T-helper 2 cell (primary cell): ENCODE measurements around the gene FIGNL2.
A peak's percentile ranks its signal among the peaks of the same experiment; 100 is the strongest.
"Not testable (repeated sequence)": the region's sequence is repeated elsewhere in the genome, so short reads cannot be mapped to it uniquely, and the experiment has no call there.

Experiments
- DNase-seq, 5 experiments: peaks; one replicate each; pipeline versions ENCODE4 v3.0.0 to v3.0.0-alpha.2; 2012 to 2022

The FIGNL2 gene

GRCh38 chr12:51815571-51815970 is 32.9 kb downstream of the FIGNL2 start:
- DNase-seq = no peak

DNA sequence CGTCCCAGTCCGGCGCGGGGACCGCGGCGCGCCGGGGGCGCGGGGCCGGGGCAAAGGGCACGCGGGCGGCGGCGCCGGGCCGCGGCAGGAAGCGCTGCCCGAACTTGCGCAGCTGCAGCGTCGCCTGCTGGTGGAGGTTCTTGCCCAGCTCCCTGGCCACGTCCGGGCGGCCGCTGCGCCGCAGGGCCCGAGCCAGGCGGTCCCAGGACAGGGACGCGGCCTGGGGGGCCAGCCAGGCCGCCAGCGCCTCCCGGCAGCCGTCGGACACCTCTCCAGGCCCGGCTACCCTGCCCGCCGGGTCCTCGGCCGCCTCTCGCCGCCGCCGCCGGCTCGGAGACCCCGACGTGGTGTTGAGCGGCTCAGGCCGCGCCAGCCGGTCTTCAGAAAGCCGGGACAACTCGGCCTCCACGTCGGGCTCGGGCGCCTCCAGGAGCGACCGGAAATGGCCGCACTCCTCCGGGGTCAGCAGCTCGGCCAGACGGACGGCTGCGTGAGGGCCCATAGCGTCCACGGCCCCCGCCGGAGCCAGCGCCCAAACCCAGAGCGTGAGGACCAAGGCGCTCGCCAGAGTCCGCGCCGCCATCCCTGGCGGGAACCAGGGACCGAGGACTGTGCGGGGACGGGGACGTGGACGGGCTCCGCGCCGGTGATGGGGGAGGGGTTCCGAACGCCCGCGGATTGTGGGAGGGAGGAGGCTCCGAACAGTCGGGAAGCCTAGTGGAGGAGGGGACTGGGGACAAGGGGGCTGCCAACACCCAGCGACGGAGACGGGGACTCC is 34.0 kb downstream of the FIGNL2 start:
- DNase-seq = peak; percentile 24 to 74 (median 41)

DNA sequence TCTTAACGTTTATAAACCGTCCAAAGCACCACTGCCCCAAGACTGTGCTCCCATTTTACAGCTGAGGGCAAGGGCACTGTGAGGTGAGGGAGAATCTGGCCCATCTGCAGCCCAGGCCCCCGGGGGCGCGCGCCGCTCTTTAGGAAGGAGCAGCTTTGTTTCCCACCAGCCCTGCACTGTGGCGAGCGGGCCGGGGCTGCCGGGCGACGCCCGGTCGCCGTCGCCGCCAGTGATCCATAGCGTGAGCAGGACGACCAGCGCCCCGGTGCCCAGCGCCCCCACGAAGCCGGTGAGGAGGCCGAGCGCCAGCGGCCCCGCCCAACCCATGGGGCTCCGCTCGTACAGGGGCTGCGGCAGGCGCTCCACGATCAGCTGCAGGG is 34.6 kb downstream of the FIGNL2 start:
- no peak for DNase-seq

GRCh38 chr12:51812871-51813270 is 35.6 kb downstream of the FIGNL2 start:
- DNase-seq = no peak

GRCh38 chr12:51811203-51812202 is 37.0 kb downstream of the FIGNL2 start:
- no peak for DNase-seq

GRCh38 chr12:51809193-51809592 is 39.3 kb downstream of the FIGNL2 start:
- no peak for DNase-seq

DNA sequence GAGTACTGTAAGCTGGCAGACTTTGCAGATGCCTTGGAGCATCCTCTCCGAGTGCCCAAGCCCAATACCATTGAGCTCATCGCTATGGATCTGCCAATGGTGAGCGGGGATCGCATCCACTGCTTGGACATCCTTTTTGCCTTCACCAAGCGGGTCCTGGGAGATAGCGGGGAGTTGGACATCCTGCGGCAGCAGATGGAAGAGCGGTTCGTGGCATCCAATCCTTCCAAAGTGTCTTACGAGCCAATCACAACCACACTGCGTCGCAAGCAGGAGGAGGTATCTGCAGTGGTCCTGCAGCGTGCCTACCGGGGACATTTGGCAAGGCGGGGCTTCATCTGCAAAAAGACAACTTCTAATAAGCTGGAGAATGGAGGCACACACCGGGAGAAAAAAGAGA is 41.6 kb downstream of the FIGNL2 start:
- DNase-seq = no peak

DNA sequence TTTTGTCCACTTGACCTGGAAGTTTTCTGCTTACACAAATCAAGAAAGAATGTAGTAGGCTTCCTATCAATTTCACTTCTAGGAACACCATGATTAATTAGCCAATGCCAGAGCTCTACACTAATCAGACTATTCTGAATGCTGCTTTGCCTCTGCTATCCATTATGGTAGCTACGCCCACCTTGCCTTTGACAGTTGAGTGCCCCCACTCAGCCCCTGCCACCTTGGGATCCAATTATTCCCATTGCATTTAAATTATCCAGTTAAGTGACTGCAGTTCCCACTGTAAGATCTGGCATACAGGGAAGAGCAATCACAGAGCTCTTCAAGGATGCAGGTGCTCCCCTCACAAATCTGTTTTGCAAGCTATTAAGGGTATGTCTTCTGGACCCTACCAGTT is 47.5 kb downstream of the FIGNL2 start:
- no peak for DNase-seq

DNA sequence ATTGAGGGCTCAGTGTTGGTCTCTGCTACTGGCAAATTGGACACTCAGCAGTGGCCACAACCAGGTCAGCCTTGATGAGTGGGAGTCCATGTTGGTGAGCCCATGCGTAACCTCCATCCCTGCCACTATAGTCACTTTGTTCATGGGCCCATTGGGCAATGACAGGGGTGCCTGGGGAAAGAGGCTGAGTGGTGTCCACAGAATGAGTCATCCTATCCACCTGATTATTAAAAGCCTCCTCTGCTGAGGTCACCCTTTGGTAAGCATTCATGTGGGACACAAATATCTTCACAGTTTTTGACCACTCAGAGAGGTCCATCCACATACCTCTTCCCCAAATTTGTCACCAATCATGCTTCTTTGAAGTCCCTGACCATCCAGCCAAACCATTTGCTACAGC is 50.0 kb downstream of the FIGNL2 start:
- DNase-seq = no peak

GRCh38 chr12:51798051-51798450 is 50.5 kb downstream of the FIGNL2 start:
- DNase-seq = not testable (repeated sequence)

DNA sequence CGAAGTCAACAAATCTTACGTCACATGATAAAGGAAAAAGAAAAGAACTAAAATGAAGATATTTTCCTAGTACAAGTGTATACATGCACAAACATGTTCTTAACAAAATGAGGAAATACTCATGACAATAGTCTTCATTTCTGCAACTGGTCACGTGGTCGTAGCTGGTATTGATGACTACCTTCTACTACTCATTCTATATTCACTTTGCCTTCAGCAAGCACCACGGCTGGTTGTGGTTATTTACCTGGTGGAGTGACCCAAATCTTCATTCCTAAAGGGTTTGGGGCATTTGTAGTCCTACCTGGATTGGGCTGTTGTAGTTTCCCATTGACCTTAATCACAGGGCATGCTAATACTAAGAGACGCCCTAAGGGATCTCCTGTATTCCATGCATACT is 51.2 kb downstream of the FIGNL2 start:
- no peak for DNase-seq

GRCh38 chr12:51793201-51793600 is 55.3 kb downstream of the FIGNL2 start:
- DNase-seq = no peak

- no peak for DNase-seq
Observed at GRCh38 chr12:51792417-51792816, 56.1 kb downstream of the FIGNL2 start.

- DNase-seq = no peak
Observed at GRCh38 chr12:51788876-51789275, 59.6 kb downstream of the FIGNL2 start.

DNA sequence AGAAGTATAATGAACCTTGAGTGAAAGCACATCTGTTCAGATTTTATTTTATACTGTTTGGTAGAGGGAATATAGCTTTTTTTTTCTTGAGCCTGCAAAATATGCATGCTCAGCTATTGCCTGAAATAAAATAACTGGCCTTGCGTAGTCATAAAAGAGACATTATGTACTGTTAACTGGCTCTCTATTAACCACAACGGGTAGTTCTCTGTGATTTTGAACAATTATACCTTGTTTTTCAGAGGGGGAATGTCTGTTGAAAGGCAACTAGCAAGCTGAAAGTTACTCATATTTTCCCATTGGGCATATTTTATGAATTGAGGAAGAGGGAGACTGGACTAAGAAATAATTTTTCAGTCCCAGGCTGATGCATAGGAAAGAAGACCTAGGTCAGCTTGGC is 62.6 kb downstream of the FIGNL2 start:
- no peak for DNase-seq

GRCh38 chr12:51784688-51785087 is 63.8 kb downstream of the FIGNL2 start:
- DNase-seq = no peak

DNA sequence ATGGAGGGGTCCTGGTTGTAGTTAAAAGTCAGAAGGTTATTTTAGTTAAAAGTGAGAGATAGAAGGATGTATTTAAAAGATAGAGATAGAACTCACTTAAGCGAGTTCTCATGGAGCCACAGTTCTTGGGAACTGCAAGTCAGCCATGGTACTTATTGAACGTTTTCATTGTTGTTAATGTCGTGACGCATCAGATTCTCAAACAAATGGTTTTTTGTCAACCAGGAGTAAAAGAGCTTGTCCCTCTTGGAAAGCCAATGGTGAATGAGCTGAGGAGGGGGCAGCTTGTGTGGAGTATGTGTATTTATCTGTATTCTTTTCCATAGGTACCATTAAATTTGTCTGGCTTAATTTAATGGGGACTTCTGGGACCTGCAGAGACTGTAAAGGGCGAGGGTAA is 68.6 kb downstream of the FIGNL2 start:
- DNase-seq = no peak

DNA sequence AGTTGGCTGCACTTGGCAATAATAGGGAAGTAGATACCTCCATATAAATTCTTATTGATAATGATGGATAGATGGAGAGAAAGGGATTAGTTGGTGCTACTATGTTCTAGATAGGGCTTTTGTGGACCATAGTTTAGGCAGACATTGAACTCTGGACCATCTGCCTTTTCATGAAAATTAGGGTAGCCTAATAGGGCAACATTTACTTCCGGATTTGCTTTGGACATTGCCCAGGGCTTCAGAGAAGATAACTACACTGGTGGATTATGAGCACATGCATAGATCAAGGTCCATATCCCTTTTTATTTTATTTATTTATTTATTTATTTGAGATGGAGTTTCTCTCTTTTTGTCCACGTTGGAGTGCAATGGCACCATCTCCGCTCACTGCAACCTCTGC is 70.5 kb downstream of the FIGNL2 start:
- no peak for DNase-seq

DNA sequence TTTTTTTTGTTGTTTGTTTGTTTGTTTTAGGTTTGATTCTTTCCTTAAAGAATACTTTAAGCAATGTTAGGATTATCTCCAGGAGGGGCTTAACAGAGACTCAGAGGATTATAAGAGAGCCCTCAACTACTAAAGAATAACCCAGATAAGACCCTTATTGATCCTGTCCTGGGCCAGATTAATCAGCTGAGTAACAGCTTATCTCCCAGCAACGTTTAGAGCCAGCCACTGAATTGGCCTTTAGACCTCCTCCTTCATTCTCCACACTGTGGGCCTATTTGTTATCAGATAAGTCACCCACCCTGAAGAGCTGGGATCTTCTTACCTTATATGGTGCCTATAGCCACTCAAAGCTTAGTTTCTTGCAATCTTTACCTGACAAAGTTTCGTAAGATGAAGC is 71.1 kb downstream of the FIGNL2 start:
- DNase-seq = no peak

DNA sequence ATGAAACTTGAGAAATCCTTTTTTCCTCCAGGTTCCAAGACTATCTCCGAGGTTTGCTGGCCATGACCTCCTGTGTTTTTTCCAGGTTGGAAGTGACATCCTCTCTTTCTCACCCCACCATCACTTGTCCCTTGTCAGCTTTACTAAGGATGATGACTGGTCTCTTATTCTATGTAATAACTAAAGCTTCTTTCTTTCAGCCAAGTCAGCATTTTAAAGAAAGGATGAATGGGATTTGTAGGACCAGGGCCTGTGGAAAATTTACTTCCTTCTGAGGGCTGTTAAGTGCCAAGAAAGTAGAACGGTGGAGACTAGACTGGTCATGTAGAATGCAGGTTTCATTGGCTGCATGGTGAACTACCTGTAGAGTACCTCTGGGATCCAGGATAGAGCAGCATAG is 73.6 kb downstream of the FIGNL2 start:
- DNase-seq = no peak

DNA sequence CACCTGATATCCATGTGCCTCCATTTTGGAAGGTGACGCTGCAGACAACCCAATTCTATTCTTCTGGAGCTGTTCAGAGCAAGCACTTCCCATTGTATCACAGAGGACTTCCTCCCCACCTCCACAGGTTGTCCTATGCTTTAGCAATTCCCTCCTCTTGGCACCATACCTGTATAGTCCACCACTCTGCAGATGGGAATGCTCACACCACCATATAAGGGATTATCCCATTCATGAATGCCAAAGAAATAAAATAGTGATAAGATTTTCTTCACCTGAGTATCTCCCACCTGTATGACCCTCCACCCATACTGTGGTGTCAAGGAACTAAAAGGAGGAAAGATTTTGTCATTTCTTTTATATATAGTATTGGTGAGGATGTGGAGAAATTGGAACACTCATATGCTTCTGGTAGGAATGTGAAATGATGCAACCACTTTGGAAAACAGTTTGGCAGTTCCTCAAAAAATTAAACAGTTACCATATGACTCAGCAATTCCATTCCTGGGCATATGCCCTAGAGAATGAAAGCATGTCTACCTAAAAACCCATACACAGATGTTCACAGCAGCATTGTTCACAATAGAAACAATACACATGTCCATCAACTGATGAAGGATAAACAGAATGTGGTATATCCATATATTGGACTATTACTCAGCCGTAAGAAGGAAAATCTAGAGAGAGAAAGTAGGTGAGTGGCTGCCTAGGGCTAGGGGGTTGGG is 75.2 kb downstream of the FIGNL2 start:
- DNase-seq = no peak

GRCh38 chr12:51771008-51771407 is 77.5 kb downstream of the FIGNL2 start:
- DNase-seq = no peak
